ENCODE data around the gene PTCH2. TPM values are rescaled to one million over a fixed set of nuclear protein-coding genes. Genes with fewer than 3 reads are reported as not detected.

Gene PTCH2
- total and polyA plus RNA-seq, 2 of the 13 experiments (the other 11 are each of a cell fraction or from before 2014, with no cell fraction given) = 0.60 to 1.5 TPM

DNA sequence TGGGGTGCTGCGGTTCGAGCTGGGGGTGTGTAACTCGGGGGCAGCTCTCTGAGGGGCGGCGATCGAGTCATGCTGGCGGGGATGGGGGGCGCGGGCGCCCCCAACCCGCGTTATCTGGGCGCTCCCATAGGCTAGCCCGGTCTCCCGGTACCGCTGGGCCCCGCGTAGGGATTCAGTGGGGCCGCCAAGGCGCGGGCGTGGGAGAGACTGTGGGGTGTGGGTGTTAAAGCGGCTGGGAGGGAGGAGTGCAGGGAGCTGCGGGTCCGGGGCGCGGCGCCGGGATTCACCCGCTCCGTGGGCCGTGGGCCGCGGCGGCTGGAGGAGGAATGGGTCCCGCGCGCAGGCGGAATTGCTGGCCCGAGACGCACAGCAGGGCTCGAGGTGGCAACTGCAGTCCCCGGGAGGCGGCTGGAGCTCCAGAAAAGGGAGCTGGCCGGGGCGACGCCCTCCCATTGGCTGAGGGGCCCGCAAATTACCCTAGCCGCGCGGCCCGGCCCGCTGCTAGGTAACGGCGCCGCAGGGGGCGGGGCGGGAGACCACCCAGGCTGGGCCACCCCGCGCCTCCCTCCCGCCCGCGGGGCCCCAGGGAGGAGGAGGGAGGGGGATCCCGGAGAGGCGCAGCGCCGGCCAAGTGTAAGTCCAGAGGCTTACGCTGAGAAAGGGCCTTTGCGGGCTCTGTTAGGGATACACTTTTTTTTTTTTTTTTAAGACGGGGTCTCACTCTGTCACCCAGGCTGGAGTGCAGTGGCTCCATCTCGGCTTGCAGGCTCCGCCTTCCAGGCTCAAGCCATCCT lies at the start of gene PTCH2 (continued):
- TF ChIP-seq, protein P1, sequence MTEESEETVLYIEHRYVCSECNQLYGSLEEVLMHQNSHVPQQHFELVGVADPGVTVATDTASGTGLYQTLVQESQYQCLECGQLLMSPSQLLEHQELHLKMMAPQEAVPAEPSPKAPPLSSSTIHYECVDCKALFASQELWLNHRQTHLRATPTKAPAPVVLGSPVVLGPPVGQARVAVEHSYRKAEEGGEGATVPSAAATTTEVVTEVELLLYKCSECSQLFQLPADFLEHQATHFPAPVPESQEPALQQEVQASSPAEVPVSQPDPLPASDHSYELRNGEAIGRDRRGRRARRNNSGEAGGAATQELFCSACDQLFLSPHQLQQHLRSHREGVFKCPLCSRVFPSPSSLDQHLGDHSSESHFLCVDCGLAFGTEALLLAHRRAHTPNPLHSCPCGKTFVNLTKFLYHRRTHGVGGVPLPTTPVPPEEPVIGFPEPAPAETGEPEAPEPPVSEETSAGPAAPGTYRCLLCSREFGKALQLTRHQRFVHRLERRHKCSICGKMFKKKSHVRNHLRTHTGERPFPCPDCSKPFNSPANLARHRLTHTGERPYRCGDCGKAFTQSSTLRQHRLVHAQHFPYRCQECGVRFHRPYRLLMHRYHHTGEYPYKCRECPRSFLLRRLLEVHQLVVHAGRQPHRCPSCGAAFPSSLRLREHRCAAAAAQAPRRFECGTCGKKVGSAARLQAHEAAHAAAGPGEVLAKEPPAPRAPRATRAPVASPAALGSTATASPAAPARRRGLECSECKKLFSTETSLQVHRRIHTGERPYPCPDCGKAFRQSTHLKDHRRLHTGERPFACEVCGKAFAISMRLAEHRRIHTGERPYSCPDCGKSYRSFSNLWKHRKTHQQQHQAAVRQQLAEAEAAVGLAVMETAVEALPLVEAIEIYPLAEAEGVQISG (CRISPR knock-in tag; IDR thresholded peaks at IDR 0.05) = peak; percentile 28; the same call in 1 of the 2 replicates
- TF ChIP-seq ZNF225 (CRISPR knock-in tag; IDR thresholded peaks at IDR 0.05) = no peak
- no peak for TF ChIP-seq ZNF749 (CRISPR knock-in tag; IDR thresholded peaks at IDR 0.05; ENCODE audit: borderline replicate concordance)
- no peak for TF ChIP-seq ISX (CRISPR knock-in tag; conservative IDR thresholded peaks at IDR 0.05)
- TF ChIP-seq PRPF4 (IDR thresholded peaks at IDR 0.05; ENCODE audit: low read depth, low read length, poor library complexity, severe bottlenecking) = no peak
- TF ChIP-seq MZF1 (CRISPR knock-in tag; IDR thresholded peaks at IDR 0.05; ENCODE audit: borderline replicate concordance) = no peak
- TF ChIP-seq, protein P2, sequence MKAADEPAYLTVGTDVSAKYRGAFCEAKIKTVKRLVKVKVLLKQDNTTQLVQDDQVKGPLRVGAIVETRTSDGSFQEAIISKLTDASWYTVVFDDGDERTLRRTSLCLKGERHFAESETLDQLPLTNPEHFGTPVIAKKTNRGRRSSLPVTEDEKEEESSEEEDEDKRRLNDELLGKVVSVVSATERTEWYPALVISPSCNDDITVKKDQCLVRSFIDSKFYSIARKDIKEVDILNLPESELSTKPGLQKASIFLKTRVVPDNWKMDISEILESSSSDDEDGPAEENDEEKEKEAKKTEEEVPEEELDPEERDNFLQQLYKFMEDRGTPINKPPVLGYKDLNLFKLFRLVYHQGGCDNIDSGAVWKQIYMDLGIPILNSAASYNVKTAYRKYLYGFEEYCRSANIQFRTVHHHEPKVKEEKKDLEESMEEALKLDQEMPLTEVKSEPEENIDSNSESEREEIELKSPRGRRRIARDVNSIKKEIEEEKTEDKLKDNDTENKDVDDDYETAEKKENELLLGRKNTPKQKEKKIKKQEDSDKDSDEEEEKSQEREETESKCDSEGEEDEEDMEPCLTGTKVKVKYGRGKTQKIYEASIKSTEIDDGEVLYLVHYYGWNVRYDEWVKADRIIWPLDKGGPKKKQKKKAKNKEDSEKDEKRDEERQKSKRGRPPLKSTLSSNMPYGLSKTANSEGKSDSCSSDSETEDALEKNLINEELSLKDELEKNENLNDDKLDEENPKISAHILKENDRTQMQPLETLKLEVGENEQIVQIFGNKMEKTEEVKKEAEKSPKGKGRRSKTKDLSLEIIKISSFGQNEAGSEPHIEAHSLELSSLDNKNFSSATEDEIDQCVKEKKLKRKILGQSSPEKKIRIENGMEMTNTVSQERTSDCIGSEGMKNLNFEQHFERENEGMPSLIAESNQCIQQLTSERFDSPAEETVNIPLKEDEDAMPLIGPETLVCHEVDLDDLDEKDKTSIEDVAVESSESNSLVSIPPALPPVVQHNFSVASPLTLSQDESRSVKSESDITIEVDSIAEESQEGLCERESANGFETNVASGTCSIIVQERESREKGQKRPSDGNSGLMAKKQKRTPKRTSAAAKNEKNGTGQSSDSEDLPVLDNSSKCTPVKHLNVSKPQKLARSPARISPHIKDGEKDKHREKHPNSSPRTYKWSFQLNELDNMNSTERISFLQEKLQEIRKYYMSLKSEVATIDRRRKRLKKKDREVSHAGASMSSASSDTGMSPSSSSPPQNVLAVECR (CRISPR knock-in tag; IDR thresholded peaks at IDR 0.05; ENCODE audit: borderline replicate concordance) = peak; percentile 76
- no peak for TF ChIP-seq ZNF713 (CRISPR knock-in tag; IDR thresholded peaks at IDR 0.05)
- TF ChIP-seq, protein P3, sequence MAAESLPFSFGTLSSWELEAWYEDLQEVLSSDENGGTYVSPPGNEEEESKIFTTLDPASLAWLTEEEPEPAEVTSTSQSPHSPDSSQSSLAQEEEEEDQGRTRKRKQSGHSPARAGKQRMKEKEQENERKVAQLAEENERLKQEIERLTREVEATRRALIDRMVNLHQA (CRISPR knock-in tag; IDR thresholded peaks at IDR 0.05) = no peak
- no peak for TF ChIP-seq ZNF792 (CRISPR knock-in tag; IDR thresholded peaks at IDR 0.05)
- TF ChIP-seq, protein P4, sequence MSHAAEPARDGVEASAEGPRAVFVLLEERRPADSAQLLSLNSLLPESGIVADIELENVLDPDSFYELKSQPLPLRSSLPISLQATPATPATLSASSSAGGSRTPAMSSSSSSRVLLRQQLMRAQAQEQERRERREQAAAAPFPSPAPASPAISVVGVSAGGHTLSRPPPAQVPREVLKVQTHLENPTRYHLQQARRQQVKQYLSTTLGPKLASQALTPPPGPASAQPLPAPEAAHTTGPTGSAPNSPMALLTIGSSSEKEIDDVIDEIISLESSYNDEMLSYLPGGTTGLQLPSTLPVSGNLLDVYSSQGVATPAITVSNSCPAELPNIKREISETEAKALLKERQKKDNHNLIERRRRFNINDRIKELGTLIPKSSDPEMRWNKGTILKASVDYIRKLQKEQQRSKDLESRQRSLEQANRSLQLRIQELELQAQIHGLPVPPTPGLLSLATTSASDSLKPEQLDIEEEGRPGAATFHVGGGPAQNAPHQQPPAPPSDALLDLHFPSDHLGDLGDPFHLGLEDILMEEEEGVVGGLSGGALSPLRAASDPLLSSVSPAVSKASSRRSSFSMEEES (CRISPR knock-in tag; IDR thresholded peaks at IDR 0.05) = no peak
- no peak for TF ChIP-seq ZNF549 (CRISPR knock-in tag; IDR thresholded peaks at IDR 0.05)
- peak; percentile 50 for TF ChIP-seq HDAC1 (CRISPR knock-in tag; IDR thresholded peaks at IDR 0.05)
- no peak for TF ChIP-seq SMARCE1 (IDR thresholded peaks at IDR 0.05; ENCODE audit: borderline replicate concordance)
- no peak for TF ChIP-seq GTF3A (CRISPR knock-in tag; conservative IDR thresholded peaks at IDR 0.05)
- no peak for TF ChIP-seq IRX3 (CRISPR knock-in tag; IDR thresholded peaks at IDR 0.05; ENCODE audit: borderline replicate concordance, low read depth)
- TF ChIP-seq, protein P5, sequence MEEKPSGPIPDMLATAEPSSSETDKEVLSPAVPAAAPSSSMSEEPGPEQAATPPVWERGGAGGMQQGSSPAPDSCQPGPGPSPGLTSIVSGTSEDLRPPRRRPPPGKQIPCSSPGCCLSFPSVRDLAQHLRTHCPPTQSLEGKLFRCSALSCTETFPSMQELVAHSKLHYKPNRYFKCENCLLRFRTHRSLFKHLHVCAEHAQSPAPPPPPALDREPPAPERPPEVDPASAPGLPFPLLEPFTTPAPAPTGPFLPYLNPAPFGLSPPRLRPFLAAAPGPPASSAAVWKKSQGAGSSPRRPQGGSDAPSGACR (CRISPR knock-in tag; IDR thresholded peaks at IDR 0.05) = 0 out of 2 replicates have a peak, but pooled peaks have one; percentile 76
- TF ChIP-seq, protein P6, sequence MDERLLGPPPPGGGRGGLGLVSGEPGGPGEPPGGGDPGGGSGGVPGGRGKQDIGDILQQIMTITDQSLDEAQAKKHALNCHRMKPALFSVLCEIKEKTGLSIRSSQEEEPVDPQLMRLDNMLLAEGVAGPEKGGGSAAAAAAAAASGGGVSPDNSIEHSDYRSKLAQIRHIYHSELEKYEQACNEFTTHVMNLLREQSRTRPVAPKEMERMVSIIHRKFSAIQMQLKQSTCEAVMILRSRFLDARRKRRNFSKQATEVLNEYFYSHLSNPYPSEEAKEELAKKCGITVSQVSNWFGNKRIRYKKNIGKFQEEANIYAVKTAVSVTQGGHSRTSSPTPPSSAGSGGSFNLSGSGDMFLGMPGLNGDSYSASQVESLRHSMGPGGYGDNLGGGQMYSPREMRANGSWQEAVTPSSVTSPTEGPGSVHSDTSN (CRISPR knock-in tag; IDR thresholded peaks at IDR 0.05) = no peak
- no peak for TF ChIP-seq TBX3 (IDR thresholded peaks at IDR 0.05; ENCODE audit: borderline replicate concordance)

Data from HepG2 (cell line).